ENCODE results near the gene COX19. TPM values are rescaled to one million over a fixed set of nuclear protein-coding genes. Genes with fewer than 3 reads are reported as not detected.

Gene COX19
- total RNA-seq, 1 experiment from 2014 or later = 11.6 TPM

- H3K9ac ChIP-seq (ENCODE audit: low read length) = no peak overlapping the region
- no peaks in the 10 kb centered on the region for H3K36me3 ChIP-seq (ENCODE audit: low read depth, low read length)
- H3K9me2 ChIP-seq (replicated peaks; ENCODE audit: low read length) = no peaks in the 10 kb centered on the region
- no peaks in the 10 kb centered on the region for H3K27me3 ChIP-seq (ENCODE audit: low read length)
- H2AFZ ChIP-seq (ENCODE audit: low read length) = no peak overlapping the region
- DNase-seq = no peak
- TF ChIP-seq CTCF (conservative IDR thresholded peaks at IDR 0.05; ENCODE audit: low read depth, low read length) (no peak), EZH2phosphoT487 (IDR thresholded peaks at IDR 0.05; ENCODE audit: borderline replicate concordance, low read length) (no peak), EZH2 (IDR thresholded peaks at IDR 0.05; ENCODE audit: low read length, unreplicated experiment) (no peak)
- ChIA-PET POLR2A (ENCODE audit: unreplicated experiment) (no interaction called here), CTCF (no interaction called here)
- H3K79me2 ChIP-seq (ENCODE audit: low read length) = no peaks in the 10 kb centered on the region
- H3K4me2 ChIP-seq (ENCODE audit: low read length) = no peak overlapping the region
- H3K9me3 ChIP-seq (ENCODE audit: low read length) = no peaks in the 10 kb centered on the region
- no peak overlapping the region for H3K27ac ChIP-seq (ENCODE audit: low read length)
- no peaks in the 10 kb centered on the region for H3F3A ChIP-seq (ENCODE audit: low read length, unreplicated experiment)
- no peak overlapping the region for H3K4me3 ChIP-seq (ENCODE audit: low read length)
- ATAC-seq = no peak
- no peaks in the 10 kb centered on the region for H4K20me1 ChIP-seq (ENCODE audit: low read length)
- no TSS peak for BruUV-seq (replicated peaks)
- intact Hi-C loops (cut with micrococcal nuclease) = no loop called here
- no peaks in the 10 kb centered on the region for H3K4me1 ChIP-seq (ENCODE audit: insufficient read depth, low read length)
Observed at GRCh38 chr7:935164-935873, 40.0 kb downstream of the COX19 start.

- Histone ChIP-seq H3K9me2 (replicated peaks; ENCODE audit: low read length) (no peaks in the 10 kb centered on the region), H3K79me2 (ENCODE audit: low read length) (no peaks in the 10 kb centered on the region), H3K9ac (ENCODE audit: low read length) (no peak overlapping the region), H4K20me1 (ENCODE audit: low read length) (no peaks in the 10 kb centered on the region), H3K4me1 (ENCODE audit: insufficient read depth, low read length) (no peaks in the 10 kb centered on the region), H3K9me3 (ENCODE audit: low read length) (no peaks in the 10 kb centered on the region), H3K4me2 (ENCODE audit: low read length) (no peak overlapping the region), H3K36me3 (ENCODE audit: low read depth, low read length) (no peaks in the 10 kb centered on the region), H2AFZ (ENCODE audit: low read length) (no peak overlapping the region), H3K4me3 (ENCODE audit: low read length) (no peak overlapping the region), H3K27ac (ENCODE audit: low read length) (no peak overlapping the region), H3F3A (ENCODE audit: low read length, unreplicated experiment) (no peaks in the 10 kb centered on the region), H3K27me3 (ENCODE audit: low read length) (no peaks in the 10 kb centered on the region)
- ATAC-seq = no peak
- POLR2A ChIA-PET (ENCODE audit: unreplicated experiment) = no interaction called here
- no peak for DNase-seq
- intact Hi-C loops (cut with micrococcal nuclease) = no loop called here
- CTCF ChIA-PET = no interaction called here
- TF ChIP-seq CTCF (conservative IDR thresholded peaks at IDR 0.05; ENCODE audit: low read depth, low read length) = no peak
- no peak for TF ChIP-seq EZH2phosphoT487 (IDR thresholded peaks at IDR 0.05; ENCODE audit: borderline replicate concordance, low read length)
- no peak for TF ChIP-seq EZH2 (IDR thresholded peaks at IDR 0.05; ENCODE audit: low read length, unreplicated experiment)
- BruUV-seq (replicated peaks) = no TSS peak
Observed at GRCh38 chr7:934469-935163, 40.7 kb downstream of the COX19 start.

- Histone ChIP-seq H3K4me3 (ENCODE audit: low read length) (no peak overlapping the region), H3K4me1 (ENCODE audit: insufficient read depth, low read length) (no peaks in the 10 kb centered on the region), H3K4me2 (ENCODE audit: low read length) (no peak overlapping the region), H3K27me3 (ENCODE audit: low read length) (no peaks in the 10 kb centered on the region), H3K9me3 (ENCODE audit: low read length) (no peaks in the 10 kb centered on the region), H3K9ac (ENCODE audit: low read length) (no peak overlapping the region), H3K79me2 (ENCODE audit: low read length) (no peaks in the 10 kb centered on the region), H3K9me2 (replicated peaks; ENCODE audit: low read length) (no peaks in the 10 kb centered on the region), H2AFZ (ENCODE audit: low read length) (no peak overlapping the region), H3K27ac (ENCODE audit: low read length) (no peak overlapping the region), H3K36me3 (ENCODE audit: low read depth, low read length) (no peaks in the 10 kb centered on the region), H3F3A (ENCODE audit: low read length, unreplicated experiment) (no peaks in the 10 kb centered on the region), H4K20me1 (ENCODE audit: low read length) (no peaks in the 10 kb centered on the region)
- POLR2A ChIA-PET (ENCODE audit: unreplicated experiment) = no interaction called here
- DNase-seq (no peak), ATAC-seq (no peak)
- TF ChIP-seq CTCF (conservative IDR thresholded peaks at IDR 0.05; ENCODE audit: low read depth, low read length) (no peak), EZH2phosphoT487 (IDR thresholded peaks at IDR 0.05; ENCODE audit: borderline replicate concordance, low read length) (no peak), EZH2 (IDR thresholded peaks at IDR 0.05; ENCODE audit: low read length, unreplicated experiment) (no peak)
- CTCF ChIA-PET = no interaction called here
- intact Hi-C loops (cut with micrococcal nuclease) = no loop called here
- BruUV-seq (replicated peaks) = no TSS peak
Observed at GRCh38 chr7:932651-932975, 42.7 kb downstream of the COX19 start.

All from PC-3 (cell line).